IMR-90 (cell line): ENCODE data around the gene GPR142.

Experiments
- BHLHE40 ChIP-seq: fragments of 150-350 bp; IDR thresholded peaks from 2 replicates; pipeline ENCODE4 v1.6.1; 2016; ENCODE audit warnings: mild to moderate bottlenecking, low read depth, low read length
- CEBPB ChIP-seq: IDR thresholded peaks from 2 replicates; pipeline ENCODE4 v1.6.1; 2012; ENCODE audit warnings: low read depth, low read length, improper control_type of control experiment
- CHD1 ChIP-seq: IDR thresholded peaks from 2 replicates; pipeline ENCODE4 v1.6.1; 2012; ENCODE audit warnings: low read depth, low read length, improper control_type of control experiment
- CTCF ChIP-seq: conservative IDR thresholded peaks from 2 replicates; pipeline ENCODE4 v1.5.1; 2012; ENCODE audit warnings: mild to moderate bottlenecking, low read depth, low read length, improper control_type of control experiment
- MAZ ChIP-seq: IDR thresholded peaks from 2 replicates; pipeline ENCODE4 v1.6.1; 2012; ENCODE audit warnings: low read depth, mild to moderate bottlenecking, low read length, improper control_type of control experiment, moderate library complexity, borderline replicate concordance
- POLR2A ChIP-seq: IDR thresholded peaks from 2 replicates; pipeline ENCODE4 v1.6.1; 2012; ENCODE audit warnings: mild to moderate bottlenecking, low read depth, low read length
- RAD21 ChIP-seq: IDR thresholded peaks from 2 replicates; pipeline ENCODE4 v1.6.1; 2012; ENCODE audit warnings: low read length, improper control_type of control experiment
- RCOR1 ChIP-seq: IDR thresholded peaks from 2 replicates; pipeline ENCODE4 v1.6.1; 2012; ENCODE audit warnings: mild to moderate bottlenecking, low read length, improper control_type of control experiment; ENCODE audit not compliant: insufficient replicate concordance

GRCh38 chr17:74369221-74369620 lies 1.9 kb downstream of the GPR142 start:
- TF ChIP-seq RCOR1 (no peak), MAZ (no peak), CEBPB (no peak), CTCF (no peak), RAD21 (no peak), POLR2A (no peak), CHD1 (no peak), BHLHE40 (no peak)
